Bronchial smooth muscle cell (primary cell): Measurements from ENCODE around the gene EFCAB12. TPM values are rescaled to one million over a fixed set of nuclear protein-coding genes. Genes with fewer than 3 reads are reported as not detected.

Experiments
- total RNA-seq: library from RNA; depleted of rRNA; stranded (reverse); fragments of >200 nt; gene quantifications from 2 replicates; pipeline ENCODE4 v1.2.1, GENCODE V29; 2014

Gene EFCAB12
- total RNA-seq: under 0.01 TPM in 1 of 2 replicates, not detected in the other

DNA sequence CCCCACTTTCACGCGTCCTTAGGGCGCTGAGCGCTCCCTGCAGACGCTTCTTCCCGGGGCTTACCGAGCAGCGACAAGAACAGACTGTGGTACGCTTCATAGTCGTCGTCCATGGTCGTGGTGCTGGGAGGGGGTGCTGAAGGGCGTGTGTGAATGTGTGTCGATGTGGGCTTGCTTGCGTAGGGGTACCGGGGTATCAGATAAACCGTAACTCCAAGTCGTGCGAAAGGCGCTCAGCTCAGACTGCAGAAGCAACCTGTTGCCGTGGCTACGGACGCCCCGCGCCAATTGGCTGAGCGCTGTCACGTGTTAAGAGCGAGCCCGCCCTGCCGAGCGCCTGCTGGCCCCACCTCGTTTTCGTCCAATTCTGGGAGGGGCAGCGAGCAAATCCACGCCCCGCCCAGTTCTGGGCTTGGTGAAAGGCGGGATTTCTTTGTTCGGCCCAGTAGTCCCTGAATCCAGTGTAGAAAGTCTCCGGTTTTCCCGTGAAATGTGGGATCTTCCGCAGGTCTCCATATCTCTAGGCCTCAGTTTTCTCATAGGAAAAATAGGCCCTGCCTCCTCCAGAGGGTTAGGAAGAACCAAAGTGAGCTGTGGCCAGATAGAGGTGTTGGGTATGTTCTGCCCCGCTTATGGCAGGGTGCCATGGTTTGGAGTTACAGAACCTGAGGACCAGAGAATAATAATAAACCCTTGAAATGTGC lies at the start of gene EFCAB12:
Gene EFCAB12 (minus strand): TSS at position 261 of the 704 bp plus-strand sequence. CDS start 148 bp downstream, at position 113.

DNA sequence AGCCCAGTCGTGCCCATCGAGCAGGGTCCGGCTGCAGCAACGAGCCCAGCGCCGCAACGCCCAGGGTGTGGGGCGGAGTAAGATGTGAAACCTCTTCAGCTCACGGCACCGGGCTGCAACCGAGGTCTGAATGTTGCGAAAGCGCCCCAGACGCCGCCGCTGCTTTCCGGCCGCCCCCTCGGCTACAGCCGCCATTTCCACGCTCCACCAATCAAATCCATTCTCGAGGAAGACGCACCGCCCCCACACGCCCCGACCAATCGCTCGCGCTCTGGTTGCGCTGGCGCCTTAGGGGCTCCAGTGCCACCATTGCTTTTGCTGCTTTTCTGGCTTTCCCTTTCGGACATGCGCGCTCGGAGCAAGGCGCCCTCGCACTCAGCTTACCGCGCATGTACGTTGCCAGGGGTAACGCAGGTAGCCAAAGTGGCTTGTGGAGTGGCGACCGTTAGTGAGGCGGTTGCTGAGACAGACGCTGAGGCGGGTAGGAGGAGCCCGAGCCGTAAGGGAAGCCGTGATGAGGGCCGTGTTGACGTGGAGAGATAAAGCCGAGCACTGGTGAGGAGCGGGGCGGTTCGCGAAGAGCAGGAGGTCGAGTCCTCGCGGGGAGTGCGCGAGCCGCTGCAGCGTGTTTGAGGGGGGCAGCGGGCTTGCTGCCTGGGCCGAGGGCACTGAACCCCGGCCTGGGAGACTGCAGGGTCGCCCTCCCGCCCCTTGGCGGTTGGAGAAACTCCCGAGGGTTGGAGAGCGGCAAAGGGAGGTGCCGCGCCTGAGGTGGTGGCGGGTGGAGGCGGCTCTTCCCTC lies 11.6 kb upstream of the EFCAB12 start, which contains the start of the genes IFT122 and MBD4:
Gene IFT122 (plus strand): TSS at position 408 of the 801 bp plus-strand sequence. CDS start 107 bp downstream, at position 515.
Gene MBD4 (minus strand): TSS at position 132 of the 801 bp plus-strand sequence. CDS start 115 bp downstream, at position 17.

Other genes starting within 250 kb of the EFCAB12 start
- 253 and 321 TPM in 2 replicates for gene CNBP, start 244.7 kb downstream of the EFCAB12 start, total RNA-seq
- 338 and 376 TPM in 2 replicates for gene COPG1, start 179.0 kb downstream of the EFCAB12 start, total RNA-seq
- gene HMCES, start 149.8 kb downstream of the EFCAB12 start, total RNA-seq: 11.8 and 15.1 TPM in 2 replicates
- gene MBD4, start 11.3 kb upstream of the EFCAB12 start, total RNA-seq: 15.3 and 18.1 TPM in 2 replicates
- gene IFT122, start 11.6 kb upstream of the EFCAB12 start, total RNA-seq: 29.3 and 32.6 TPM in 2 replicates
- not detected in 2 replicates for gene RHO, start 100.0 kb upstream of the EFCAB12 start, total RNA-seq
- gene H1-8, start 114.5 kb upstream of the EFCAB12 start, total RNA-seq: 0.17 TPM in 1 of 2 replicates, not detected in the other
- 57.4 and 65.5 TPM in 2 replicates for gene PLXND1, start 178.0 kb upstream of the EFCAB12 start, total RNA-seq